Stimulated activated CD8-positive, alpha-beta memory T cell treated with anti-CD3 and anti-CD28 coated beads, Interleukin-7, amount 100 ng/mL, for 24 hours (primary cell): ENCODE measurements around the gene EP400.

Source experiments
- DNase-seq: peaks from one replicate; pipeline ENCODE4 v3.0.0-alpha.2; 2020; ENCODE audit warnings: low read depth

EP400 gene

DNA sequence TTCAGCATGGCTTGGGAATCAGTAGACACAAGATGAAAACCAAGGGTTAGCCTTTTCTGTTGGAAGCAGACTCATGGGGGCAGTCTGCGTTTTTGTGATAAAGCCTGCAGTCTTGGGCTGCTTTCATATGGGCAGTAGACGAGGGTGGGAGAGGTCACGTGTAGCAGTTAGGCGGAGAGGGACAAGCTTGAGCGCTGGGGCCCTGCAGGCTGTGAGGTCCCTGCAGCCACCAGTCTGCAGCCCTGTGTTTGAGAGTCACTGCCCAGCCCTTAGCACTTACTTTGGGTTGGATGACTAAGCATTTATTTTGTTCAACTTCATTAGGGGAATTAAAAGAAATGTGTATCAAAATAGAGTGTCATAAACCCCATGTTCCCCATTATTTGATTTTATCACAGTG, 37.2 kb downstream of the EP400 start:
- DNase-seq: no peak

DNA sequence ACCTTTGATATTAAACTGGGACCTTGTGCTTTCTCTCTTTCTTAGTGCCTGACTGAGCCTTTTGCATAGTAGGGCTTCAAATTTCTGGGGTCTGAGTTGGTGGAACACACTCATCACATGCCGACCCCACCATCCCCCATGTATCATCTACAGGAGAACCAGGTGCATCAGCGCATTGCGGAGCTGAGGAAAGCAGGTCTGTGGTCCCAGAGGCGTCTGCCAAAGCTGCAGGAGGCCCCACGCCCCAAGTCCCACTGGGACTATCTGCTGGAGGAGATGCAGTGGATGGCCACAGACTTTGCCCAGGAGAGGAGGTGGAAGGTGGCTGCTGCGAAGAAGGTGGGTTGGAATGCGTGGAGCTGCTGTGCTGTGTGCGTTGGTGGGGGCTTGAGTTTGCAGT, 37.8 kb downstream of the EP400 start:
- DNase-seq: no peak

GRCh38 chr12:131988054-131988796, 38.5 kb downstream of the EP400 start:
- DNase-seq: no peak

- no peak for DNase-seq
These were observed 39.3 kb downstream of the EP400 start for GRCh38 chr12:131989021-131989420.

DNA sequence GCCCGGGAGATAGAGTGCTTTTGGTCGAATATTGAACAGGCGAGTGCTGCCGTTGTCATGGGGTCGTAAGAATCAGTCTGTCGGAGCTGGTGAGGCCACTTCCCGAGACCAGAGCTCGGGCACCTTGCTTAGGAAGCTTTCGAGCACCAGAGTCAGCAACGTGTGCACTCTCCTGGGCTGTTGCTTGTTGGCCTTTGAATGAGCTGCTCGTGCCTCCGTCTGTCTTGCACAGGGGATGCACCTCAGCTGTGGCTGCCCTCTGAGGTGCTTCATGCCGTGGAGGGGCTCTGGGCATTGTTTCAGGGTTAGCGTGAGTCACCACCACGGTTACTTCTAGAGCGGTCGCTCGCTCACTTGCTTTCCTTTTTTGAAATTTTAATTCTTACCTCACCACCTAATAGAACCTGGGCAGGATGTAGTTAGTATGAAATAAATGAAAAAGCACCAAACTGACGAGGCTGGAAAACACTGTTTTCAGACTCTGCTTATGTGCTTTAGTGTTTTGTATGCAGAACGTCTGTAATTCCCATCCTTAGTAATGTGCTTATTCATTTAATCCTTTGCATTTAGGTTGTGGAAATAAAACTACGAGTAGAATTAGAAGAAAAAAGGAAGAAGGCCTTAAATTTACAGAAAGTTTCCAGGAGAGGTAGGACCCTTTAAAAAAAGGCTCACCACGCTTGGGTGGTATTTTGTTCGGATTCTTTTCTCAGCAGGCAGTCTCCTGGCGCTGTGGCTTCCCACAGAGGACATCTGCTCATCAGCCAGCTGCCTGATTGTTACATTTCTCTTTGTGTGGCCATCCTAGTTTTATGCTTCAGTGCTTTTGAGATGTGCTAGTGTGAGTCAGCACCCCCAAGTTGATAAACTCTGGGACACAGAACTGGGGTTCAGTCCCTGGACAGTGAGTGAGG, 40.6 kb downstream of the EP400 start:
- DNase-seq: no peak

GRCh38 chr12:131990980-131991305, 41.2 kb downstream of the EP400 start:
- DNase-seq: no peak

- DNase-seq: no peak
These were observed 42.2 kb downstream of the EP400 start for GRCh38 chr12:131991816-131992430.

DNA sequence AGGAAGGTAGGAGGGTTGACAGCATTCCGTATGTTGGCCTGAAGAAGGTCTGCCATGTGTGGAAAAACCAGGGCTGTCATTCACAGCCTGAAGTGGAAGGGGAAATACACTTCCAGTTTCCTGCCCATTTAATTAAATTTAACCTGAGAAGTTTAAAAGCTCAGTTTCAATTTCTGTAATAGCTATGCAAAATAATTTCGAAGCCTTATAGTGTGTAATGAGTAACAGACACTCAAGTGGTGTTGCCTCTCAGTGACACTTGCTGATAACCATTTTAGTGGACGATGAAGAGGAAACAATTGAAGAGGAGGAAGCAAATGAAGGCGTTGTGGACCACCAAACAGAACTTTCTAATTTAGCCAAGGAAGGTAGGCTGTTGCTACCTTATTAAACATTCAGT, 44.8 kb downstream of the EP400 start:
- DNase-seq: no peak

DNA sequence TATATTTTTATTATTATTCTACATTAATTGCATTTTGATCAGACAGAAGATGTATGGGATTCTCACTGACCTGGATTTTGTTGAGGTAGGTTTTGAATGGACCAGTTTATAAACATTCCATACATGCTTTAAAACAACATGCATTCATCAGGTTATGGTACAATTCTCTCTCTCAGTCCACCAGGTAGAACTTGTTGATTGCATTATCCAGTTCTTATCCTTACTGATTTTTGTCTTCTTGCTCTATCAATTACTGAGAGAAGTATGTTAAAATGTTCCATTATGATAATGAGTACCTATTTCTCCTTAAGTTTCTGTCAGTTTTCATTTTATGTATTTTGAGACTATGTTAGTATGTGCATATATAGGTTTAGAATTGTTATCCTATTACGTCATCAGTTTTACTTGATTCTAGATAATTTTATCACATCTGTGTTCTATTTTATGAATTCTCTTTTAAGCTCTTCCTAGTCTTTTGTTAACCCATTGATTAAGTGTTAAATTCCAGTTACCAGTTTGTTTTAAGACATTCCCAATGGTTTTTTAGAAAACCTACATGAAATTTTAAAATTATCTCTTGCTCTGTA, 50.6 kb downstream of the EP400 start:
- DNase-seq: no peak

DNA sequence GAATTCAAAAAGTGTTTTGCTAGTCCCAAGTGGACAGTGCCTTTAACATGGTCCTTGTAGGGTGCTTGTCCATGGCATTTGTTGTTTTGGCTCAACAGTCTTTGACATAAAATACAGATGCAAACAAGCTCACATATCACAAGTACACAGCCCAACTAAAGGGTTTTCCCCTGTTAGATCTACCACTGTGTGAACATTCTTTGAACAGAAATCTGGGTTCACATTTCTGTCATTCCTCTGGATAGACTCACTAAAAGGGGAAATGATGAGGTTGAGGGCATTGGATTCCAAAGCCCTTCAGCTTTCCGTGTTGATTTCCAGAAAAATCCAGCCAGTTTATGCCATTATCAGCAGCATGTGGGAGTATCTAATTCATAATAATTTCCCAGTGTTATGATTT, 54.1 kb downstream of the EP400 start:
- DNase-seq: no peak

DNA sequence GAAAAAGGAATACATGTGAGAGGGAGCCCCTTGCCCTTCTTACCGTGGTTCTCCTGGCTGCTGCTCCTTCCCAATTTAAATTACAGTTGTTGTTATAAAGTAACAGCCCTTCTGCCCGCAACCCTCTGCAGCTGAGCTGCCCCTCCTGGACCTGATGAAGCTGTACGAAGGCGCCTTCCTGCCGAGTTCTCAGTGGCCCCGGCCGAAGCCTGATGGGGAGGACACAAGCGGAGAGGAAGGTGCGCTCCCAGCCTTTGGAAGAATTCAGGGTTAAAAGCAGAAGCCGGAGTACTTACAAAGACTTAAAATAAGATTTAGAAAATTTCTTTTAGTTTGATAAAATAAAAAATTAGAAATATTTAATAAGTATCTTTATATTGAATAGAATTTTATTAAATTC, 55.2 kb downstream of the EP400 start:
- DNase-seq: no peak

DNA sequence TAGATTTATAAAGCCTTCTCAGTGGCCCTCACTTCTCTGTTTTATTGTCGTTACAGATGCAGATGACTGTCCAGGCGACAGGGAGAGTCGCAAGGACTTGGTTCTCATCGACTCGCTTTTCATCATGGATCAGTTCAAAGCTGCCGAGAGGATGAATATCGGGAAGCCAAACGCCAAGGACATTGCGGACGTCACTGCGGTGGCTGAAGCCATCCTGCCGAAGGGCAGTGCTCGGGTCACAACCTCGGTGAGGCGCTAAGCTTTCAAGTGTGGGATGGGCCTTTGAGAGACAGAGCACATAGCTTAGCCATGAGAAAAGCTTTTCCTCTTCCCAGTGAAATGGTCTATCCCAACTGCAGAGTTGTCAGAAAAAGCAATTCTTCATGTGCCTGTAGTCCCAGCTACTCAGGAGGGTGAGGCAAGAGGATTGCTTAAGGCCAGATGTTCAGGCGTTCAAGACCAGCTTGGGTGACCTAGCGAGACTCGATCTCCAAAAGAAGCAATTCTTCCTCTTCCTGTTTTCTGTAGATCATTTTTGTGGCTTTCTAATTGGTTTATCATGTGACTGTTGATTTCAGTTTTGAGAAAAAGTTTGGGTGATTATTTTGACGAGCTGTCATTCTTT, 56.4 kb downstream of the EP400 start:
- DNase-seq: no peak

- no peak for DNase-seq
These were observed 57.3 kb downstream of the EP400 start for GRCh38 chr12:132007041-132007440.

DNA sequence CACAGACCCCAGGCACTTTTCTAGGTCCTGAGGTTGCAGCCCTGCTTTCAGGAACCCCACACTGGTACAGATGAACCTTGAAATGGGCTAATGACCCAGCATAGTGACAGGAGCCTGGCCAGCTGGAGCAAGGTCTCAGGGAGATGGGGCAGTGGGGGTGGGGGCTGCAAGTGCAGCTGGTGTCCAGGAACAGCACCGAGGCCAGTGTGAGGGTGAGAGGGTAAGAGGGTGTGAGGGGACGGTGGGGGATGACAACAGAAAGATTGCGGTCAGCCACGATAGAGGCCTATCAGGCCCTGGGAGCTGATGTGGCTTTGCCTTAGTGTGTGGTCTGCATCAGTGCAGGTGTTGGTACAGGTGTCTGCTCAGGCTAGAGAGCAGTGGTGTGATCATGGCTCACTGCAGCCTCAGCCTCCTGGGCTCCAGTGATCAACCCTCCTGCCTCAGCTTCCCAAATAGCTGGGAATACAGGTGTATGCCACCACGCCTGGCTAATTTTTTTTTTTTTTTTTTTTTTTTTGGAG, 59.7 kb downstream of the EP400 start:
- DNase-seq: no peak

GRCh38 chr12:132012919-132013568, 63.3 kb downstream of the EP400 start:
- DNase-seq: no peak

- no peak for DNase-seq
These were observed 64.6 kb downstream of the EP400 start for GRCh38 chr12:132014092-132014914.

DNA sequence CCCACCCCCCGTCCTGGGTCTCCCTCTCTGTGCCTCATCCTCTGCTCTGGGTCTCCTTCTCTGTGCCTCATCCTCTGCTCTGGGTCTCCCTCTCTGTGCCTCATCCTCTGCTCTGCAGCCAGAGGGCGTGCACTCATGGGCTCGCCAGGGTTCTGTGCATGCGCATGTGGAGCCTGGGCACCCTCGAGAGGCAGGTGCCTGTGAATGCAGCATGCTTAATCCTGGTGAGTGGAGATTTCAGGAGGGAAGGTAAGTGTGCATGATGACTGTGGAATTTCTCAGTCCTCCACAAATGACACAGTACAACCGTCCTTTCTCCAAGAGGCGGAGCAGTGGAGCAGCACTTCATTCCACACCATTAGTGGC, 65.2 kb downstream of the EP400 start:
- no peak for DNase-seq

DNA sequence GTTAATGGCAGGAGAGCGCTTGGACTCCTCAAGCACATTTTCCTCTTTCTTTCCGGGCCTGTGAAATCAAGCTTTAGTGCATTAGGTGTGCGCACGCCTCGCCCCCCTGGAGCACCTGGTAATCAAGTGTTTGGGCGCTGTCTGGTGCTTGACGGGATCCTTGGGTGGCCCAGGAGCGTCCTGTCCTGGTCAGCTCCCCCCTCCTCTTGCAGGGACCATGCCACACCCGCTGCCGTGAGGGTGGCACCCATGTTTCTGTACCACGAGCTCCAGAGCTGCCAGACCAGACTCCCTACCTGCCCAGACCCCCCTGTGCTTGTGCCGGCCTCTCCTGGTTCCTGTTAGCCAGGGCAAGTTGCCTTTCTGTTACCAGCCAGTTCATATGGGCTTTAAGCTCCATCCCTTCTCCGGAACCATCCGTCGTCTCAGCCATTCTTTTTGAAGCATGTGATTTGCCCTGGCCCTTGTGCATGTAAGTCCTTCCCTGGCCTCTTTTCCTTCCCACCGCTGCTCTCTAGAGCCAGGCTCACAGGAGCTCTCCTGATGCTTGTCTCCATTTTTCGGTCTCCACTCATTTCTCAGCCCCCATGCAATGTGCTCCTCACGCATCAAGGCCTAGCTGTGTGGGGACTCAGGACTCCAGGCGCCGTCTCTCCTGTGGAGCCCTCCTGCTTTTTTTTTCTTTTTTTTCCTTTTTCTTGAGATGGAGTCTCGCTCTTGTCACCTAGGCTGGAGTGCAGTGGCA, 66.1 kb downstream of the EP400 start:
- DNase-seq: no peak

DNA sequence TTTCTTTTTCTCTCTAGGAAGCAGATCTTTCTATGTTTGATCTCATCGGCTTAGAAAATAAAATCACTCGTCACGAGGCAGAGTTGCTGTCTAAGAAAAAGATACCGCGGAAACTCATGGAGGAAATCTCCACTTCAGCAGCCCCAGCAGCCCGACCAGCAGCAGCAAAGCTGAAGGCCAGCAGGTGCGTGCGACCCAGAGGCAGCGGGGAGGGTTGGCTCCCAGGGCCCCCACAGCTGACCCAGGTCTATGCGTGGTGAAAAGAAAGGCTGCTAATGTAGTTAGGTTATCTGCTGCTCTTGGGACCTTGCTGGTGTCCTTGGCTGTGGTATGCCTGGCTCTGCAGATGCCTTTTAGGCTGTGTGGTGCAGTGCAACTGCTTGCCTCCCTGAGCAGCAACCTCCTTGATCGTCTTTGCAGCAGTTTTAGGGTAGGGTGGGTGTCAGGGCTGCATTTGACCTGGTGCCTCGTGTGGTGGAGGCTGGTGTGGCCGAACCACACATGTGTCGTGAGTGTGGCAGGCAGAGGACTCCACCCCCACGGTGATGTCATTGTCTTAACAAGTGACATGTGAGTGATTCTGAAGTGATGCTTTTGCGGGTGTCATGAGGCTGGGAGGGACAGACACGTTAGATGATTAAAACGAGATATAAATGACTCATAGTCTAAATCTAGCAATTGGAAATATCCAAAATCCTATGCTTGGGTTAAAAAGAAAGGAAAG, 68.6 kb downstream of the EP400 start:
- no peak for DNase-seq
